ENCODE measurements around the gene CDK14.

- TF ChIP-seq, protein P1, sequence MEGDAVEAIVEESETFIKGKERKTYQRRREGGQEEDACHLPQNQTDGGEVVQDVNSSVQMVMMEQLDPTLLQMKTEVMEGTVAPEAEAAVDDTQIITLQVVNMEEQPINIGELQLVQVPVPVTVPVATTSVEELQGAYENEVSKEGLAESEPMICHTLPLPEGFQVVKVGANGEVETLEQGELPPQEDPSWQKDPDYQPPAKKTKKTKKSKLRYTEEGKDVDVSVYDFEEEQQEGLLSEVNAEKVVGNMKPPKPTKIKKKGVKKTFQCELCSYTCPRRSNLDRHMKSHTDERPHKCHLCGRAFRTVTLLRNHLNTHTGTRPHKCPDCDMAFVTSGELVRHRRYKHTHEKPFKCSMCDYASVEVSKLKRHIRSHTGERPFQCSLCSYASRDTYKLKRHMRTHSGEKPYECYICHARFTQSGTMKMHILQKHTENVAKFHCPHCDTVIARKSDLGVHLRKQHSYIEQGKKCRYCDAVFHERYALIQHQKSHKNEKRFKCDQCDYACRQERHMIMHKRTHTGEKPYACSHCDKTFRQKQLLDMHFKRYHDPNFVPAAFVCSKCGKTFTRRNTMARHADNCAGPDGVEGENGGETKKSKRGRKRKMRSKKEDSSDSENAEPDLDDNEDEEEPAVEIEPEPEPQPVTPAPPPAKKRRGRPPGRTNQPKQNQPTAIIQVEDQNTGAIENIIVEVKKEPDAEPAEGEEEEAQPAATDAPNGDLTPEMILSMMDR (IDR thresholded peaks at IDR 0.05; ENCODE audit: low read length) = no peak
- TF ChIP-seq EZH2 (IDR thresholded peaks at IDR 0.05; ENCODE audit: borderline replicate concordance, low read length) = no peak
Observed at GRCh38 chr7:90856351-90857070, 260.4 kb downstream of the CDK14 start.
